NCI-H748 (cell line): Measurements from ENCODE around the gene PFDN4.

Experiments used
- DNase-seq: peaks from one replicate; lab custom pipeline; 2025; ENCODE audit not compliant: unreplicated experiment; lab: John Stamatoyannopoulos, UW

The PFDN4 gene

GRCh38 chr20:54173653-54174456 lies 34.0 kb upstream of the PFDN4 start, which contains the start of gene CYP24A1:
CYP24A1 (minus strand) TSS chr20:54173986; CDS start chr20:54173579, 407 bp downstream.
- DNase-seq, result no peak

DNA sequence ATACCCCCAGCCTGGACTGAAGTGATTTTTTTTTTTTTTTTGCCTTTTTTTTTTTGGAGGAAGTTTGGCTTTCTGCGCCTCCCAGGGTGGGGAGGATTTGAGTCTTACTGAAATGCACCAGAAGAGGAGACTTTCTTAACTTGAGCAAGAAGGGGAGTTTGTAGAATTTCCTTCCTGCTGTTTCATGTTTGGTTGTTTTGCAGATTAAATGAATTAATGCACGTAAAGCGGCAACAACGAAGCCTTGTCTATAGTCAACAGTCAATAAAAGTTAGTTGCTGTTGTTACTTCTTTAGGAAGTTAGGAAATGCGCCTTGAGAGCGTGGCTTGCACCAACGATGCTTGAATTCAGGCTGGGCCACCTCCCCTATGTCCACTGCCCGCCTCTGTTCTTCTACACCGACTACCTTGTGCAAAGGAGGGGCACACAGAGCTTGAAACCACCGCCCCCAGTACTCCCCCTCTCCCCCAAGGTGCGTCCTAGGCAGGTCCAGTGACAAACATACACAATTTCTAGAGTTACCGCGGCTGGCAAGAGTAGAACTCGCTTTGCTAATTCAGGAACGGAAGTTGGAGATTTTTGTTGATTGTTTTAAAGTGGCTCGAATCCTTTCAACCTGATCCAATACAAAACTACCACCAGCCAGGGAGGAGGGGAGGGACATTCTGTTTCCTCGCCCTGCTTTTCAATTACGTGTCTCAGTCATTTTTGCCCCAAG lies 33.3 kb upstream of the PFDN4 start:
- no peak for DNase-seq

DNA sequence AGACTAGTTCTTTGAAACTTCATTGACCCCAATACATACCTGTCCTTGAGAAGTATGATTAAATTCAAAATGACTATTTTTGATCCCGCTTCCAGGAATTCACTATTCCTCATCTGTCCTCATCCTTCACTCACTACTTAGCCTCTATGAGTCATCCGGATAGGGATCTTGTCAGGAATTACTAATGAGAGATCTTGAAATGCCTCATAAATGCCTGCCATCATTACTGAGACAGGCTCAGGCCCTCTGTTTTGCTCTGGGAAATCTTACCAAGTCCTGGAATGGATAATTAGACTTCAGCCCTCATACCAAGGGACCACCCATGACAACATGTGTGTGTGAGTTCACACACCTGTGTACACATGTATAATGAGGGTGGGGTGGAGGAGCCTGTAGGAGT lies 31.3 kb upstream of the PFDN4 start:
- DNase-seq, result no peak

DNA sequence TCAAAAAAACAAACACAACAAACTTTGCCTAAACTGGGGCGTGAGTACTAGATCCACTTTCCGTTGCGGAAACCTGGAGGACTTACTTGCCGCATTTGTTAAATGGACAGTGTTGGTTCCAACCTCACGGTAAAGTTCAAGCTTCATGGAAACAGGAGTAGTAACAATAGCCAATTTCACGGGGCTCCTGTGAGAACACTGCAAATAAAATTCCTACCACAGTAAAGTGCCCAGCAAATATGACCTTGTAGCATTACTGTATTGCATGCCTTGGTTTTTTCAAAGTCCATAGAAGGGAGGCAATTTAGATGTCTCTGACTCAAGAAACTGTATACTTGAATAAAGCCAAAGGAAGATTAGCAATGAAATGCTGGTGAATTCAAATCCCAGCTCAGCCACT lies 30.5 kb upstream of the PFDN4 start:
- no peak for DNase-seq

- DNase-seq, result no peak
These were observed 29.6 kb upstream of the PFDN4 start for GRCh38 chr20:54178256-54178655.

- DNase-seq, result no peak
These were observed 27.9 kb upstream of the PFDN4 start for GRCh38 chr20:54179946-54180345.

GRCh38 chr20:54180931-54181330 lies 27.0 kb upstream of the PFDN4 start:
- DNase-seq, result no peak

- DNase-seq, result no peak
These were observed 23.8 kb upstream of the PFDN4 start for GRCh38 chr20:54184071-54184470.

- no peak for DNase-seq
These were observed 22.8 kb upstream of the PFDN4 start for GRCh38 chr20:54184904-54185626.

- no peak for DNase-seq
These were observed 19.6 kb upstream of the PFDN4 start for GRCh38 chr20:54188132-54188849.

GRCh38 chr20:54189630-54190029 lies 18.3 kb upstream of the PFDN4 start:
- DNase-seq, result no peak

GRCh38 chr20:54190217-54190616 lies 17.7 kb upstream of the PFDN4 start:
- DNase-seq, result no peak

DNA sequence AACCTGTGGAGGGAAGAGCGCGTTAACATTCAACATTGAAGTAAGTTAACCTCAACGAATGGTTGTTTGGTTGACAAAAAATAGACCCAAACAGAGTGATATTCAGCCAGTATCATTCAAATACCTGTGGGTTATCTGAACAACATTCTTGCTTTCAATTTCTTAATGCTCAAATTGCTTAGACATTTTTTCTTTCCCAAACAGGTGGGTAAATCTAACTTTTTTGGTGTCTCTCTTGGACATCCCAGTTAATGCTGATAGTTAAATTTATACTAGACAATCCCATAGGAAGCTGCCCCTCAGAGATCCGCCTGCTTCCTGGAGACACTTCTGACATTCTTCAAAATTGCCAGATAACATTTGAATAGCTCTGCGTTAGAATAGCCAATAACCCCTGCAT lies 14.1 kb upstream of the PFDN4 start:
- no peak for DNase-seq

- DNase-seq, result no peak
These were observed 13.0 kb upstream of the PFDN4 start for GRCh38 chr20:54194724-54195438.

DNA sequence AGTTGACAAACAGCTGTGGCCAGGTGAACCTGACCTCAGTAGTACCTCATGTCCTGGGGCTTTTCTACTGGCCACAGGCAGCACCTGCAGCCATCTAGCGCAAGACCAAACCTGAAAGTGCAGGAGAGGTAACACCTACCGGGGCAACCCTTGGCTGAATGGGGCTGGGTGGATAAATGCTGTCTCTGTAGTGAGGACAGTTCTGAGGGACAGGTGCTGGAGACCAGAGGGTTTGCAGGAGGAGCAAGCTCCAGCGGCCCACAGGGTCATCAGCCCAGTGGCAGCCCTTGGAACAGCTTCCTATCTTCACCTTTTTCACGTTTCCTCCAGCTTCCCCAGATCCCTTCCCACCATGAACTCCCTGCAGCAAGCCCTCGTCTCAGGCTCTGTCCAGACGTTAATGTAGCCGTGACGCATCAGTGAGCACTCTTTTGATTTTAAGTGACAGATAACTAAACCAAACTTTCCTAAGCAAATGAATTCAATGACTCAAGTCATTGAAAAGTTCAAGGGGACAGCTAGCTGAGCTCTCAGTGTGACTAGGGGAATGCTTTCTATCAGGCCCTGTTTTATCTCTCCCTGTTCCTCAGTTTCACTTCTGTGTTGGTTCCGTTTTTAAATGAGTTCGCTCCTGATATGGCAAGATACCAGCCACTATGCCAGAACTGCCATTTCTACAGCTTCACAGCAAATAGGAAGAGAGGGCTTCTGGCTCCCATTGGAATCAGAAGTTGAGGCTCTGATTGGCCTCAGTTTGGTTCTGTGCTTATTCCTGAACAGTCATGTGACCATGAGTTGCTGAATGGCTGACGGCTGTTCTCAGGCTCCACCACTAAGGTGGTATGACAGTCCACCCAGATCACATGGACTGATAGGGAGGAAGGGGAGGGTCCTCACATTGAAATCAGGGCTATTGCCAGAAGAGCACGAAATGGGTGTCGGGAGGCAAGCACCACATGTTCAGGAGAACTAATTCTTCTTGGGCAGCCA lies 12.1 kb upstream of the PFDN4 start:
- no peak for DNase-seq

GRCh38 chr20:54197621-54198604 lies 10.0 kb upstream of the PFDN4 start:
- DNase-seq, result no peak

DNA sequence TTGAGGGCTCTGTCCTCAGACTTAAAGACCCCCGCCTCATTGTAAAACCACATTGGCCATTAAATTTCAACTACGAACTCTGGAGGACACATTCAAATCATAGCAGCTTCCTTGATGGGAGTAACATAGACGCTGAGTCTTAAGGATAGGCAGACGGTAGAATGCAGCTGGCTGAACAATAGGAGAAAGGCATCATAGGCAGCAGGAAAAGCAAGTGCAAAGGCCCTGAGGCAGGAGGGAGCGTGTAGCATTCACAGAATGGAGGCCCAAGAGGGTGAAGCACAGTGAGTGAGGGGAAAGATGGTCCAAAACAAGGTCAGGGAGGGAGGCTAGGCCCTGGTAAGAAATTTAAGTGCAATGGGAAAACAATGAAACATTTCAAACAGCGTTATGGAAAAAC lies 8.6 kb upstream of the PFDN4 start:
- DNase-seq, result no peak

DNA sequence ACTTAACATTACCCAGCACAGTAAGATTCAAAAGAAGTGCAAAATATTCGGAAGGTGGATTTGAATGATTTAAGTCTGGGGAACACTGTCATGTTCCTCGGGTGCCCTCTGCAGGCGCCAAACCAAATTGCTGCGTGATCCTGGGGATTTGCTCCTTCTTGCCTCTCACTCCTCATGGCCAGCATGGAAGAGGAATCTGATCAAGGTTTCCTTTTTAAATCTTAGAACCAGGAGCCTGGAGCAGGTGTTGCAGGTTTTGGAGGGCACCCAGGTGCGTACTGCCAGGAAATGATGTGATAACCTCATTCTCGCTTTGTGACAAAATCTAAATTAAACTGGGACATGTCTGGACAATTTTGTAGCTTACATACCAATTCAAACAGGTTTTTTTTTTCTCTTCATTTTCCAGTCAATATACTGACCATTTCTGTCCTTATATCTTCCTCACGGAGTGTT lies 8.1 kb upstream of the PFDN4 start:
- peak; percentile 34 for DNase-seq
